Ovary (tissue), 3 donors: ENCODE results near the gene FARP1.

ENCODE experiments used
- EP300 ChIP-seq: sonication (generic); formaldehyde crosslinking; IDR thresholded peaks from one replicate; pipeline ENCODE4 v1.6.1; 2017; ENCODE audit warnings: antibody characterized with exemption
- POLR2A ChIP-seq: fragments of 450-650 bp; IDR thresholded peaks from one replicate; pipeline ENCODE4 v1.6.1; 2017; ENCODE audit warnings: antibody characterized with exemption, mild to moderate bottlenecking, moderate library complexity
- TF ChIP-seq, protein P1 (sequence below), 3 donors: fragments of 450-650 bp in 2 of 3; fragments of 200-600 bp in 1 of 3; IDR thresholded peaks; one replicate each; pipeline versions ENCODE4 v1.5.1 to v1.8.0; 2016 to 2022; ENCODE audit warnings: antibody characterized with exemption in 3 of 3, mild to moderate bottlenecking in 1 of 3
- donor health status: DM: no; HTN: no; CAD: no.

- TF ChIP-seq EP300 (no peak), POLR2A (no peak)
- TF ChIP-seq, protein P1, sequence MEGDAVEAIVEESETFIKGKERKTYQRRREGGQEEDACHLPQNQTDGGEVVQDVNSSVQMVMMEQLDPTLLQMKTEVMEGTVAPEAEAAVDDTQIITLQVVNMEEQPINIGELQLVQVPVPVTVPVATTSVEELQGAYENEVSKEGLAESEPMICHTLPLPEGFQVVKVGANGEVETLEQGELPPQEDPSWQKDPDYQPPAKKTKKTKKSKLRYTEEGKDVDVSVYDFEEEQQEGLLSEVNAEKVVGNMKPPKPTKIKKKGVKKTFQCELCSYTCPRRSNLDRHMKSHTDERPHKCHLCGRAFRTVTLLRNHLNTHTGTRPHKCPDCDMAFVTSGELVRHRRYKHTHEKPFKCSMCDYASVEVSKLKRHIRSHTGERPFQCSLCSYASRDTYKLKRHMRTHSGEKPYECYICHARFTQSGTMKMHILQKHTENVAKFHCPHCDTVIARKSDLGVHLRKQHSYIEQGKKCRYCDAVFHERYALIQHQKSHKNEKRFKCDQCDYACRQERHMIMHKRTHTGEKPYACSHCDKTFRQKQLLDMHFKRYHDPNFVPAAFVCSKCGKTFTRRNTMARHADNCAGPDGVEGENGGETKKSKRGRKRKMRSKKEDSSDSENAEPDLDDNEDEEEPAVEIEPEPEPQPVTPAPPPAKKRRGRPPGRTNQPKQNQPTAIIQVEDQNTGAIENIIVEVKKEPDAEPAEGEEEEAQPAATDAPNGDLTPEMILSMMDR (IDR thresholded peaks at IDR 0.05), result no peak
These were observed 204.2 kb downstream of the FARP1 start for GRCh38 chr13:98346904-98347636.
